ENCODE results near the gene DCPS. TPM values are rescaled to one million over a fixed set of nuclear protein-coding genes. Genes with fewer than 3 reads are reported as not detected.
"Not testable (repeated sequence)": the region's sequence is repeated elsewhere in the genome, so short reads cannot be mapped to it uniquely, and the experiment has no call there.

The DCPS gene
- total RNA-seq, 1 experiment from 2014 or later: 31.2 TPM

- no TSS peak for BruUV-seq (replicated peaks)
- TF ChIP-seq, protein P1, sequence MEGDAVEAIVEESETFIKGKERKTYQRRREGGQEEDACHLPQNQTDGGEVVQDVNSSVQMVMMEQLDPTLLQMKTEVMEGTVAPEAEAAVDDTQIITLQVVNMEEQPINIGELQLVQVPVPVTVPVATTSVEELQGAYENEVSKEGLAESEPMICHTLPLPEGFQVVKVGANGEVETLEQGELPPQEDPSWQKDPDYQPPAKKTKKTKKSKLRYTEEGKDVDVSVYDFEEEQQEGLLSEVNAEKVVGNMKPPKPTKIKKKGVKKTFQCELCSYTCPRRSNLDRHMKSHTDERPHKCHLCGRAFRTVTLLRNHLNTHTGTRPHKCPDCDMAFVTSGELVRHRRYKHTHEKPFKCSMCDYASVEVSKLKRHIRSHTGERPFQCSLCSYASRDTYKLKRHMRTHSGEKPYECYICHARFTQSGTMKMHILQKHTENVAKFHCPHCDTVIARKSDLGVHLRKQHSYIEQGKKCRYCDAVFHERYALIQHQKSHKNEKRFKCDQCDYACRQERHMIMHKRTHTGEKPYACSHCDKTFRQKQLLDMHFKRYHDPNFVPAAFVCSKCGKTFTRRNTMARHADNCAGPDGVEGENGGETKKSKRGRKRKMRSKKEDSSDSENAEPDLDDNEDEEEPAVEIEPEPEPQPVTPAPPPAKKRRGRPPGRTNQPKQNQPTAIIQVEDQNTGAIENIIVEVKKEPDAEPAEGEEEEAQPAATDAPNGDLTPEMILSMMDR (conservative IDR thresholded peaks at IDR 0.05; ENCODE audit: low read depth, low read length): no peak
- no peak for TF ChIP-seq EZH2 (IDR thresholded peaks at IDR 0.05; ENCODE audit: borderline replicate concordance, low read depth, low read length, poor library complexity, severe bottlenecking)
- POLR2A ChIA-PET (ENCODE audit: low non-redundant PET): no interaction called here
- Histone ChIP-seq H3K36me3 (ENCODE audit: insufficient read depth, low read length, poor library complexity, severe bottlenecking) (no peaks in the 10 kb centered on the region), H3K27me3 (replicated peaks; ENCODE audit: insufficient read depth, low read depth, low read length, poor library complexity) (no peaks in the 10 kb centered on the region), H3K4me3 (ENCODE audit: low read depth, low read length, poor library complexity, severe bottlenecking) (no peak overlapping the region), H3K27ac (ENCODE audit: low read depth, low read length, poor library complexity, severe bottlenecking) (no peak overlapping the region), H3K4me1 (ENCODE audit: insufficient read depth, low read length, poor library complexity, severe bottlenecking) (no peaks in the 10 kb centered on the region), H3K9me3 (ENCODE audit: low read depth, low read length, poor library complexity, severe bottlenecking) (no peaks in the 10 kb centered on the region)
- no peak for DNase-seq (ENCODE audit: low spot score)
- CTCF ChIA-PET: no interaction called here
- intact Hi-C loops (cut with micrococcal nuclease; ENCODE audit: unreplicated experiment): no loop called here
These were observed 90.2 kb downstream of the DCPS start for GRCh38 chr11:126394036-126394435.

- intact Hi-C loops (cut with micrococcal nuclease; ENCODE audit: unreplicated experiment); DNase-seq (ENCODE audit: low spot score); BruUV-seq (replicated peaks); H3K4me3 ChIP-seq (ENCODE audit: low read depth, low read length, poor library complexity, severe bottlenecking); POLR2A ChIA-PET (ENCODE audit: low non-redundant PET); H3K4me1 ChIP-seq (ENCODE audit: insufficient read depth, low read length, poor library complexity, severe bottlenecking); H3K9me3 ChIP-seq (ENCODE audit: low read depth, low read length, poor library complexity, severe bottlenecking); CTCF ChIA-PET; H3K27me3 ChIP-seq (replicated peaks; ENCODE audit: insufficient read depth, low read depth, low read length, poor library complexity); H3K36me3 ChIP-seq (ENCODE audit: insufficient read depth, low read length, poor library complexity, severe bottlenecking); H3K27ac ChIP-seq (ENCODE audit: low read depth, low read length, poor library complexity, severe bottlenecking): not testable (repeated sequence)
These were observed 90.8 kb downstream of the DCPS start for GRCh38 chr11:126394634-126395072.

Other genes starting within 250 kb of the DCPS start
- gene CDON, start 241.2 kb upstream of the DCPS start, total RNA-seq (2021): 25.3 and 31.0 TPM in 2 replicates
- gene RPUSD4, start 92.4 kb upstream of the DCPS start, total RNA-seq (2021): 45.3 and 53.9 TPM in 2 replicates
- gene FAM118B, start 92.3 kb upstream of the DCPS start, total RNA-seq (2021): 34.8 and 40.3 TPM in 2 replicates
- 123 and 136 TPM in 2 replicates for gene SRPRA, start 35.2 kb upstream of the DCPS start, total RNA-seq (2021)
- 72.6 and 76.1 TPM in 2 replicates for gene FOXRED1, start 34.9 kb upstream of the DCPS start, total RNA-seq (2021)
- 11.3 and 14.5 TPM in 2 replicates for gene TIRAP, start 21.0 kb upstream of the DCPS start, total RNA-seq (2021)
- 26.4 and 29.9 TPM in 2 replicates for gene ST3GAL4, start 51.6 kb downstream of the DCPS start, total RNA-seq (2021)